Hepatocyte (in vitro differentiated cells): Measurements from ENCODE around the gene SDF4.

Experiments used
- EZH2phosphoT487 ChIP-seq: fragments of 200-600 bp; sonication (generic); IDR thresholded peaks from one replicate; pipeline ENCODE4 v1.6.1; 2018; ENCODE audit warnings: antibody characterized with exemption, mild to moderate bottlenecking, low read depth, moderate library complexity; ENCODE audit not compliant: unreplicated experiment, severe bottlenecking
- TF ChIP-seq, protein P1 (sequence below): fragments of 200-600 bp; sonication (generic); IDR thresholded peaks from 2 replicates; pipeline ENCODE4 v1.5.1; 2016; ENCODE audit warnings: antibody characterized with exemption, mild to moderate bottlenecking; ENCODE audit not compliant: poor library complexity

DNA sequence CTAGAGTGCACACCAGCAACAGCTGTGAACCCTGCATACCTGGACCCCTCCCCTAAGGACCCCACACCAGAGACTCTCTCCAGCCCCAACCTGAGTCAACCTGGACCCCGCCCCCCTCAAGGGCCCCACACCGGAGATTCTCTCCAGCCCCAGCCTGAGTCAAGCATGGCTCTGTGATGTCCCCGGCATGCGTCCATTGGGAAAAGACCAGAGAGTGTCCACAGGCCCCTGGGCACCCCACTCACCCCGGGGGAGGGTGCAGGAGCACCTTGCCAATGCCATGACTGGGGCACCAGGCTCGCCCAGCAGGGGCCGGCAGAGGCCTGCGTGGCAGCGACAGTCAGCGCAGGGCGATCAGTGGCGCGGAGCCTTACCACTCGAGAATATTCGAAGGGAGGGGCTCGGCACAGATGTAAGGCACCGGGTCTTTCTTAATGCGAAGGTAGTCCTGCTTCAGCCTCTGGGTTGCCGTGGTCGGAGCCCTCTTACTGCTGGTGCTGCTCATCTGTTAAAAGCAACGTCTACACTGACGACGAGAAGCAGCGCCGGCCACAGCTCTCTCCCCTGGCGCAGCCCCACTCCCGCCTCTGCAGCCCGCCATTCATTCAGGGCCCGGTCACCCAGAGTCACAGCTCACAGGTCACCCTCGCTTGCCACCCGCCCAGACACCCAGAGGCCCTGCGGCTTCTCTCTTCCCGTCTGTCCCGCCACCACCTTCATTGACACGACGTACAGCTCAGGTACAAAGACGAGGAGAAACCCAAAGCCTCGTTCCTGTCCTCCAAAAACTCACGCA lies 35.9 kb upstream of the SDF4 start:
- no peak for TF ChIP-seq EZH2phosphoT487
- TF ChIP-seq, protein P1, sequence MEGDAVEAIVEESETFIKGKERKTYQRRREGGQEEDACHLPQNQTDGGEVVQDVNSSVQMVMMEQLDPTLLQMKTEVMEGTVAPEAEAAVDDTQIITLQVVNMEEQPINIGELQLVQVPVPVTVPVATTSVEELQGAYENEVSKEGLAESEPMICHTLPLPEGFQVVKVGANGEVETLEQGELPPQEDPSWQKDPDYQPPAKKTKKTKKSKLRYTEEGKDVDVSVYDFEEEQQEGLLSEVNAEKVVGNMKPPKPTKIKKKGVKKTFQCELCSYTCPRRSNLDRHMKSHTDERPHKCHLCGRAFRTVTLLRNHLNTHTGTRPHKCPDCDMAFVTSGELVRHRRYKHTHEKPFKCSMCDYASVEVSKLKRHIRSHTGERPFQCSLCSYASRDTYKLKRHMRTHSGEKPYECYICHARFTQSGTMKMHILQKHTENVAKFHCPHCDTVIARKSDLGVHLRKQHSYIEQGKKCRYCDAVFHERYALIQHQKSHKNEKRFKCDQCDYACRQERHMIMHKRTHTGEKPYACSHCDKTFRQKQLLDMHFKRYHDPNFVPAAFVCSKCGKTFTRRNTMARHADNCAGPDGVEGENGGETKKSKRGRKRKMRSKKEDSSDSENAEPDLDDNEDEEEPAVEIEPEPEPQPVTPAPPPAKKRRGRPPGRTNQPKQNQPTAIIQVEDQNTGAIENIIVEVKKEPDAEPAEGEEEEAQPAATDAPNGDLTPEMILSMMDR: no peak
